Hypothalamus (tissue), 51 donors: ENCODE results near the gene GRHL3.
"Not testable (repeated sequence)": the region's sequence is repeated elsewhere in the genome, so short reads cannot be mapped to it uniquely, and the experiment has no call there.

Source experiments
- DNase-seq, 51 donors: peaks; one replicate each; lab custom pipeline; 2025; lab: John Stamatoyannopoulos, UW

The GRHL3 gene

DNA sequence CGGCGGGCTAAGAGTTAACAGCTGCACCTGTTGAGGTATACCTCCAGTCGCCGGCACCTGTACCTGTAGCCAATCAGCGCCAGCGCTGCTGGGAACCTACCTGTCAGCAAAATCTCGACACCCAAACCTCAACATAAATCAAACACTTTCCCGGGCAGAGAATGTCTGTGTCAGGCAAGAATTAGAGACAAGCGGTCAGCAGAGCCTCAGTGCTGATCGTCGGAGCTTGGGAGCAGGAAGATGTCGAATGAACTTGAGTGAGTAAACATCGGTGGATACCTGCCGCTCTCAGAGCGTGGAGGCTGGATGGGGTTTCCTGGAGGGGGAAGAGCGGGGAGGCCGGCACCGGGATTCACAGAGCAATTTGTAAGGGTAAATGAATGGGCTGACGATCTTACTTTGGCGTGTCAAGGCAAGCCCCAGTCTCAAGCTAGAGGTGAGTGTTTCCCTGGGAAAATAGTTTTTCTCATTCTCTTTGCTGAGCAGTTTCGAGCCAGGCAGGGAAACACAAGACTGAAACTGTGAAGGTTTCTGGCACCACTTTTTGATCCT lies at the start of gene GRHL3:
Gene GRHL3 (plus strand): TSS at position 46 of the 552 bp plus-strand sequence. CDS start 195 bp downstream, at position 241.
- DNase-seq: peak in 2 of 51 donors; percentile 7 to 10

DNA sequence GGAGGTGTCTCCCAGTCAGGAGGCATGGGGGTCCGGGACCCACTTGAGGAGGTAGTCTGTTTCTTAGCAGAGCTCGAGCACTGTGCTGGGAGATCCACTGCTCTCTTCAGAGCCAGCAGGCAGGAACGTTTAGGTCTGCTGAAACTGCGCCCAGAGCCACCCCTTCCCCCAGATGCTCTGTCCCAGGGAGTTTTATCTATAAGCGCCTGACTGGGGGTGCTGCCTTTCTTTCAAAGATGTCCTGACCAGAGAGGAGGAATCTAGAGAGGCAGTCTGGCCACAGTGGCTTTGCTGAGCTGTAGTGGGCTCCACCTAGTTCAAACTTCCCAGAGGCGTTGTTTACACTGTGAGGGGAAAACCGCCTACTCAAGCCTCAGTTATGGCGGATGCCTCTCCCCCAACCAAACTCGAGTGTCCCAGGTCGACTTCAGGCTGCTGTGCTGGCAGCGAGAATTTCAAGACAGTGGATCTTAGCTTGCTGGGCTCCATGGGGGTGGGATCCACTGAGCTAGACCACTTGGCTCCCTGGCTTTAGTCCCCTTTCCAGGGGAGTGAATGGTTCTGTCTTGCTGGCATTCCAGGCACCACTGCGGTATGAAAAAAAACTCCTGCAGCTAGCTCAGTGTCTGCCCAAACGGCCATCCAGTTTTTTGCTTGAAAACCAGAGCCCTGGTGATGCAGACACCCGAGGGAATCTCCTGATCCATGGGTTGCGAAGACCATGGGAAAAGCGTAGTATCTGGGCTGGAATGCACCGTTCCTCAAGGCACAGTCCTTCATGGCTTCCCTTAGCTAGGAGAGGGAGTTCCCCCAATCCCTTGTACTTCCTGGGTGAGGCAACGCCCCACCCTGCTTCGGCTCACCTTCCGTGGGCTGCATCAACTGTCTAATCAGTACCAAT lies 44.7 kb upstream of the GRHL3 start:
- DNase-seq: not testable (repeated sequence)

DNA sequence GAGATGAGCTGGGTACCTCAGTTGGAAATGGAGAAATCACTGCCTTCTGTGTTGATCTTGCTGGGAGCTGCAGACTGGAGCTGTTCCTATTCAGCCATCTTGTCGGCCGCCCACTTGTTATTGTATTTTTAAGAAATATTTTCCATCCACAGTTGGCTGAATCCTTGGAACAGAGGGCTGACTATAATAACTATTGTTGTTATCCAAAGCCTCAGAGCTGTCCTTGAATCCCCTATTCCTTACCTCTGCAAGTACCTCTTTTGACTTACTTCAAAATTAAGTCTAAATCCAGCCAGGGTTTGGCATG lies 44.1 kb upstream of the GRHL3 start:
- no peak for DNase-seq

DNA sequence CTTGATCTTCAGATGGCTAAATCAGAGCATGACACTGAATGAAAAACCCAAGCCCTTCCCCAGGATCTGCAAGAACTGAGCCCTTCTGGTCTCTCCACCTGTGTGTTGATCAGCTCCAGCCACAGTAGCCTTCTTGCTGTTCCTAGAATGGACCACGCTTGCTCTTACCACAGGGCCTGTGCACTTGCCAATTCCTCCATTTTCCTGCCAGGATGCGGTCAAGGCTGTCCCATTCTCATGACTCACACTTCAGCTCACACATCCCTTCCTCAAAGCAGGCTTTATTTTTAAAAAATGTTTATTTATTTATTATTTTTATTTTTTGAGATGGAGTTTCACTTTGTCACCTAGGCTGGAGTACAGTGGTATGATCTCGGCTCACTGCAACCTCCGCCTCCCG lies 43.6 kb upstream of the GRHL3 start:
- DNase-seq: no peak

DNA sequence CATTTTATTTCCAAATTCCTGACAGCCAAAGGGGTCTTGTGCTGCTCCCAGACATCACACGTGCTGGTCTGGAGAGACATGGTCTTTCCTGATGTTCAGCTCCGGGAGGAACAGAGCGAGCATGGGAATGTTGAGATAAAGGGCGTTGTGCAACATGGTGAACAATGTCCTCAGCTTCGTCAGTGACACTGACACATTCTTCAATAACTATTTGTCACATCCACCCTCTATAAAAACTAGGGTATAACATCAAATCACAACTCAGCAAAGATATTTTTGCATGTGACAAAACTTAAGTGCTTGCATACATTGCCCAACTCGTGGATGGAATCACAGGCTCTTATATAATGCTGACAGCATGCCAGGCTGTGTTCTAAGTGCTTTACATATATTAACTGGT lies 42.4 kb upstream of the GRHL3 start:
- no peak for DNase-seq

DNA sequence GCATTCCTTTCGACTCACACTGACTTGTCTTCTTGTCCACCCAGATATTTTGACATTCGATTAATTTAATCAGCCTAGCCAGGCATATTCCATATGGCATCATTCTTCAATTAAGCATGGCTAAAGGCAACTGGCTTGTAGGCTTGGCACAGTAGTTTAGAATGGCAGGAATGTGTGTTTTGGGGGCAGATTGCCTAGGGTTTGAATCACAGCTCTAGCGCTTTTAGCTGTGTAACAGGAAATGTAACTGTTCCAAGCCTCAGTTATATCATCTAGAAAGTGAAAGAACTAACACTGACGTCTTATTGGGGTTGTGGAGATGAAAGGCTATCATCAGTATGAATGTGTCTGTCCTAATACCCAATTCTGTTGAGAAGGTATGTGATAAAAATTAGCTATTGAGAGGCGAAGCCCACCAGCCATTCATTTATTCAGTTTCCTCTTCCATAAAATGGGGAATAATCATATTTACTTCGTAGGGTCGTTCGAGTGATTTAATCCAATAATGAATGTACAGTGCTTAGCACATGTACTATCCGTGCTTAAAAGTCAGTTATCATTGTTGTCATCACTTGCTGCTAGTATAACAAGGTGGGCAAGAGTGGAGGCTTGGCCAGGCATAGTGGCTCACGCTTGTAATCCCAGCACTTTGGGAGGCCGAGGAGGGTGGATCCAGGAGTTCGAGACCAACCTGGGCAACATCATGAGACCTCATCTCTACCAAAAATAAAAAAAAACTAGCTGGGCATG lies 41.6 kb upstream of the GRHL3 start:
- DNase-seq: no peak

DNA sequence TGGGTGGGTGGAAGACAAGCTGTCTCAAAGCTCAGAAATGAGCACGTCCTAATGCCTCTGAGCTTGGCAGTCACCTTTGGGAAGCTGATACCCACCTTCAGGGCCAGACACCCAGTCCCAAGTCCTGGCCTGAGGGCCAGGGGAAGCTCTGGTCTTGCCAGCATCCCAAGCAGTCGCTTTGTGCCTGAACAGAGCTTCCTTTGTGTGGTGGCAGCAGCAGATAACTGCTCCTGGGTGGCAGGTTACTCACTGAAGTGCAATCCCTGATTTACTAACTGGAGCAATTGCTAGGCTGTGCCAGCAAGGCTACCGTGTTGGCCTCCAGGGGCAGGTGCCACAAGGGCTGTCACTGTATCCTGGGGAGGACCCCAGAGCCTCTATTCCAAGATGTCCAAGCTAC lies 40.4 kb upstream of the GRHL3 start:
- no peak for DNase-seq

DNA sequence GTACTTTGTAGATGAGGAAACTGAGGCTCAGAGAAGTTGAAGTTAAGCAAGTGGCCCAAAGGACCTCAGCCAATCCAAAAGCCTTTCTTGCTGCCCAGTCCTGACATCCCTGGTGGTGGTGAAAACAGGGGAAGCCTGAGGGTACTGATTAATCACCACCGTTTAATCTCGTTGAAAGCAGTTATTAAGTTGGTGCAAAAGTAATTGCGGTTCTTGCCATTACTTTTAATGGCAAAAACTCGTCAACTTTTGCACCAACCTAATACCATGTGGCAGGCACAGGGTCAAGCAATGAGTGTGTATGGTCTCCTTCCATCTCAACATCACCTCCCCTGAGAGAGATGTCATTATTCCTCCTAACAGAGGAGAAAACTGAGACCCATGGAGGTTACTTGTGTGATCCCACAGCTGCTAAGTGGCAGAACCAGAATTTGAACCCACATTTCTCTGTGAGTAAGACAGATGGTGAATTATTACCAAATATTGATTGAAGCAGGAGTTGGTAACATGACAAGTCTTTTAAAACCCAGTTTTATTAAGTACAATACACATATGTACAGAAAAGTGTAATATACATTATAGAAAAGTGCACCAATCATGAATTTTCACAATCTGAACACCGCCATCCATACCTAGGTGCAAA lies 39.4 kb upstream of the GRHL3 start:
- no peak for DNase-seq

DNA sequence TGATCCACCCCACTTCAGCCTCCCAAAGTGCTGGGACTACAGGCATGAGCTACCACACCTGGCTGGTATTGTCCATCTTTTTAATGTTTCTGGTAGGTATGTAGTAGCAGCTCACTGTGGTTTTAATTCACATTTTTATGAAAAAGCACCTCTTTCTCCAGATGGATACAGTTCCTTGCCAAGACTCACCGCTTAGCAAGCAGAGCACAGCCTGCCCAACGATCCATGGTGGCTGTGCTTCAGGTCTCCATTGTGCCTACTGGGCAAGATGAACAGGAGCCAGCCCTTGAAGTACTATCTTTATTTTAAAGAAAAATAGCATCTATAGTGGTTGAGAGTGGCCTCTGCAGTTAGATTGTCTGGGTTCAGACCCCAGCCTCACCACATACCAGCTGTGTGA lies 37.6 kb upstream of the GRHL3 start:
- no peak for DNase-seq

DNA sequence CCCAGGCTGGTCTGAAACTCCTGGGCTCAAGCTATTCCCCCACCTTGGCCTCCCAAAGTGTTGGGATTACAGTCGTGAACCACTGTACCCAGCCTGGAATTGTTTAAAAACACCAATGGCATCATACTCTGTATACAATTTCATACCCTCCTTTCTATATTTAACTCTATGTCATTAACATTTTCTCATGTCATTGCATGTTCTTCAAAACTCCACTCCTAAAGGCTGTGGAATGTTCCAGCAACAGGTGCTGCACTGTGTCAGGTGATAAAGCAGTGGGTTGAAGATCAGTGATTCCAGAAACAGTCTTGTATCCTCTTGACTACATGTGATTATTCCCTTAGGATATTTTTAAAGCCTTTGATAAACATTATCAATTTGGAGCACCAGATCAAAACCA lies 36.7 kb upstream of the GRHL3 start:
- DNase-seq: no peak

DNA sequence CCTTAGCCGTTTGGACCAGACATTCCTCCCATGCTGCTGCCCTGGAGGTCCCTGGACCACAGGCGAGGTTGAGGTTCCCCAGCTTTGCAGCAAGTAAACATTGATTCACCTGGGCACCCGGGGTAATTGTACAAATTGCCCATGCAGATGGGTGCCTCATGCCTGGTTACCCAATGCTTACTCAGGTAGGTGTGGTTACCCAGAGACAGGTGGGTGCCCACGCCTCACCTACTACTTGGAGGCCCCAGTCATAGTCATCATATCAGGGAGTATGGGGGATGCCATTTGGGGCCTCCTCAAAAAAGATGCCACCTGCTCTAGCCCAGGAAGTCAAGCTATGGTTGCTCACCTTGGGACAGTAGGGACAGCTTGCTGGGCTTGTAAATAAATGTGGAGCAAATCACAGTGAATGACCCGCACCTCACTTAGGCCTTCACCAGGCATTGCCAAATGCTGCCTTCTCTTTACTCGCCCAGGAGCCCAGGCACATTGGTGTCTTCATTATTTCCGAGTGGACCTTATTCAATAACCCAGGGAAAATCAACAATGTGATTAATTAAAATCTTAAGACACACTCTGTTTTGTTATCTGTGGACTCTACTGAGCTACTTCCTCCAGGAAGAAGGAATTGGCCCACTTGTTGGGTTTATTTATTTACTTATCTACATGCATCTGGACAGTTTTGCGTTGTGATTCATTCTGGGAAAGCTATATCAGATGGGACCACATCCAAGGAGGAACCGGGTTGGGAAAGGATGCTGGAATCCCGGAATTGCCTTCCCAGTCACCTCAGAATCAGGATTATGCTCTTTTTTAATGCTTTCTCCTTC lies 35.6 kb upstream of the GRHL3 start:
- DNase-seq: no peak

DNA sequence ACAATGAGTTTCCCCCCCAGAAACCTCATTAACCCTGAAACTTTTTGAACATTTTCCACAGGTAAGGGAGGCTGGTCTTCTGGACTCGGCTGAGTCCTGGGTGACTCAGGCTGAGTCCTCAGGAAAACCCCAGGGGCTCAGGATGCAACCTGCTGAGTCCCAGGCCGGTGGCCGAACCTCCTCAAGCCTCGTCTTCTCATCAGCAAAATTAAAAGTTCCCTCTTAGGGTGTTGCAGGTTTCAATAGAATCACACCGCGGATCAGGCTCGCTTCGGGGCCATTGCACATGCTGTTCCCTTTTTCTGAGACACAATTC lies 35.0 kb upstream of the GRHL3 start:
- no peak for DNase-seq

DNA sequence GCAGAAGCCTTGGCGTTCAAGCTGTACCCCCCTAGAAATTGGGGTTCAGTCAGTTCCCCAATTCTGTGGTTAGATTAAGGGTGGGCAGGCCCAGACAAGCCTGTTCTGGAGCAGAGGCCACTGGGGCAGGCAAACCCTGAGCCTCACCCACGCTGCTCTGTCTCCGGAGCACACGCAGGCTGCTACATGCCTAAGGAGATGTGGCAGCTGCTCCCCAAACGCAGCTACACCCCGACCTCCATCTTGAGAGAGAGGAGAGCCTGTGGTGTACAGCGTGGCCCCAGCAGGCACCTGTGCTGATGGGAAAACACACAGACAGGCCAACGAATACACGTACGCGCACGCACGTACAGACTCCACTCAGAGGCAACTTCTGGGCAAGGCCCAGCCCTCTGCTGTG lies 33.9 kb upstream of the GRHL3 start:
- no peak for DNase-seq

DNA sequence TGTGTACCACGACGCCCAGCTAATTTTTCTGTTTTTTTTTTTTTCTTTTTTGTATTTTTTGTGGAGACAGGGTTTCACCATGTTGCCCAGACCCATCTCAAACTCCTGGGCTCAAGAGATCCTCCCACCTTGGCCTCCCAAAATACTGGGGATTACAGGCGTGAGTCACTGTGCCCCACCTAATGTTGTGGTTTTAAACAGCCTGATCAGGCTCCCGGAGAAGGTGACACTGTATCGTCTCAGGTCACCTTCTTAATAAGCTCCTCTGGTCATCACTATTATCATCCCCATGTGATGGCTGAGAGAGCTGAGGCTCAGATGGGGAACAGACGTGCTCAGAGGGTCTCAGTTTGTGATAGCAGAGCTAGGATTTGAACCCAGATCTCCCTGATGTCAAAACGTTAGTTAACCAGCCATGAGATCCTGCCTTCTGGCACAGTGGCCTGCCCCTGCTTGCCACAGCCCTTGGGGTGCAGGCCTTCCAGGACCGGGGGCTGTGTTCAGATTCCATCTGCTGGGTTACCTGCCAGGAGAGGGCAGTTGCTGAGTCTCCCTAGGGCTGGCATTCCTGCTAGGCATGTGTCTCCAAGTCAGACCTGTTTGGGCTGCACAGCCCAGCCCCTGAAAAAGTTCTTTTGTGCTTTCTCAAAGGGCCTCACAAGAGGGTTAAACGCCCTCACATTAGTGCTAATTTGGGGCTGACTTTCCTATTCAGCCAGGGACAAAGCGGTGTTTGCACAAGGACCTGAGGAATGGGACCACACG lies 32.7 kb upstream of the GRHL3 start:
- no peak for DNase-seq

DNA sequence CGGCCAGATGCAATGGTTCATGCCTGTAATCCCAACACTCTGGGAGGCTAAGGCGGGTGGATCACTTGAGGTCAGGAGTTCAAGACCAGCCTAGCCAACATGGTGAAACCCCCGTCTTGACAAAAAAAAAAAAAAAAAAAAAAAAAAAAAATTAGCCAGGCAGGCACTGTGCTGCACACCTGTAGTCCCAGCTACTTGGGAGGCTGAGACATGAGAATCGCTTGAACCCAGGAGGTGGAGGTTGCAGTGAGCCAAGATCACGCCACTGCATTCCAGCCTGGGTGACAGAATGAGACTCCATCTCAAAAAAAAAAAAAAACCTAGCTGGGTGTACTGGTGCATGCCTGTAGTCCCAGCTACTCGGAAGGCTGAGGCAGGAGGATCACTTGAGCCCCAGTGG lies 31.4 kb upstream of the GRHL3 start:
- DNase-seq: not testable (repeated sequence)

DNA sequence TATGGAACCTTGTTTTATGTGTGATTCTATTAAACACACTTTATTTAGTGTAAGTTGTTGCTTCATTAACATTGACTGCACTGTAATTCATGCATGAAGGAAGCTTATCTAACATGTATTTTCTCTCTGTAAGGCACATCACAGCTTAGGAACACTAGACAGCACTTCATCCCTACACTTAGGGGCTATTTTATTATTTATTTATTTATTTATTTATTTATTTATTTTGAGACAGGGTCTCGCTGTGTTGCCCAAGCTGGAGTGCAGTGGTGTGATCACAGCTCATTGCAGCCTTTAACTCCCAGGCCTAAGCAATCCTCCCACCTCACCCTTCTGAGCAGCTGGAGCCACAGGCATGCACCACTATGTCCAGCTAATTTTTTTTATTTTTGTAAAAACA lies 30.7 kb upstream of the GRHL3 start:
- DNase-seq: no peak

DNA sequence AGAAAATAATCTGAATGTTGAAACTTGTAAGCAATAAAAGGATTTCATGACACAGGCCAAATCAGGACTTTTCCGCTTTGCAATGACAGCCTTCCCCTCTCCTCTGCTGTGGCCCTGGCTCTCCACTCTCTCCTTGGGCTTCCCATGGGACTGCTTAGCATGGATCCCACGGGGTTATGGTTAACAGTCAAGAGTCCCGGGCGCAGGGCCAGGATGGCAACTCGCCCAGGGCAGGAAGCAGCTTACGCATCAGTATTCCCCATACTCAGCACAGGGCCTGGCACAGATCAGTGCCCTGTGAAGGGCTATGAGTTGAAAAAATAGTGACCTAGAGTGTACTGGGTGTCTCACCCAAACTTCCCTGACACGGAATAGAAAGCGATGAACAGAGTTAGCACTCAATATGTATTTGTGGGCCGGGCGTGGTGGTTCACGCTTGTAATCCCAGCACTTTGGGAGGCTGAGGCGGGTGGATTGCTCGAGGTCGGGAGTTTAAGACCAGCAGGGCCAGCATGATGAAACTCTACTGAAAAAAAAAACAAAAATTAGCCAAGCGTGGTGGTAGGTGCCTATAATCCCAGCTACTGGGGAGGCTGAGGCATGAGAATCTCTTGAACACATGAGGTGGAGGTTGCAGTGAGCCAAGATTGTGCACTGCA lies 29.1 kb upstream of the GRHL3 start:
- peak in 48 of 51 donors; percentile 10 to 95 (median 80) for DNase-seq

DNA sequence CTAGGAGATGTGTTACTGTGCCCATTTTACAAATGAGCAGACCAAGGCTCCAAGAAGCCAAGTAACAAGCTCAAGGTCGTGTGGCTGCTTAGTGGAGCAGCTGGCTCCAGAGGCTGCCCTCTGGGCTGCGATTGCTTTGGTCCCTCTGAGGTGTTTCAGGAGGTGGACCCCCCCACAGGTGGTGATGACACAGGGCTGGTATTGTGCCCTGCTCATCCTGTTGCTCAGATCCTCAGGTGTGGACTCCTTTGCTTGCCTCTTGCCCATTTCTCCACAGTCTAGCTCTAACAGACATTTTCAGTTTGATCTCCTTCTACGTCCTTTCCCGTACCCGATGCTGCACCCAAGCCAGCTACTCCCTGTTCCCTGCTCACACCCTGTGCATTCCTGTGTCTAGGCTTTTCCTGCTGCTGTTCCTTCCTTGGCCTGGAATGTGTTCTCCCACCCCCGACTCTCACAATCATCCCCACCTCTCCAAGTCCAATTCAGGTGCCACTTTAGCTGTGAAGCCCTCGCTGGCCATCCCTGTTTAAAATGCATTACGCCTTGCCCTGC lies 28.1 kb upstream of the GRHL3 start:
- no peak for DNase-seq

DNA sequence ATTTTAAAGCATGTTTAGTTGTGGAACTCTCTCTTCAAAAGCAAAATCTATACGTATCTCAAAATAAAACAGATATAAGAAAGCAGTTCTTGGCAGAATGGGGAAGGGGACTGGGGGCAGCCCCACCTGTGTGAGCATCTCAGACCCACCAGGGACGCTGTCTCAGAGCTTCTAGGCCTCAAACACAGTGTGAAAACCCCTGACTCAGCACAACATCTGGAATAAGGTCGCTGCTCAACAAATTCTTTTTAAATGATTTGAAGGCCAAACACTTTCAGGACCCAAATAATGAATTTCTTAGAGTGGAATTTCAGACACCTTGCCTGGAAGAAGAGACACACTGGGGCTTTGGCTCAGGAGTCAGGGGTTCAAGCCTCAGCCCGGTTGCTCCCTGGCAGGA lies 27.1 kb upstream of the GRHL3 start:
- DNase-seq: no peak
